Lung (tissue), 12 donors: ENCODE measurements around the gene GRID2. TPM values are rescaled to one million over a fixed set of nuclear protein-coding genes. Genes with fewer than 3 reads are reported as not detected.

Experiments
- ATAC-seq: fragments of 200-7000 bp; cut with Tn5 transposase; one replicate; pipeline ENCODE4 v1.9.1; 2020; ENCODE audit warnings: moderate number of reproducible peaks; ENCODE audit not compliant: insufficient read depth, low FRiP score
- DNase-seq, 3 donors: peaks; one replicate each; pipeline ENCODE4 v3.0.0-alpha.2; 2013 to 2017
- H3K27ac ChIP-seq, 2 donors: one replicate each; pipeline ENCODE4 v1.5.1; 2013; ENCODE audit warnings: mild to moderate bottlenecking in 2 of 2, moderate library complexity in 2 of 2, control low read depth in 1 of 2, inconsistent platforms in 1 of 2, low read depth in 1 of 2, low read length in 1 of 2
- H3K27me3 ChIP-seq, 3 donors: one replicate each; pipeline ENCODE4 v1.5.1; 2013; ENCODE audit warnings: low read length in 2 of 3; ENCODE audit not compliant: control insufficient read depth in 3 of 3, insufficient read depth in 3 of 3
- H3K36me3 ChIP-seq, 4 donors: one replicate each; pipeline ENCODE4 v1.5.1; 2013; ENCODE audit warnings: low read length in 4 of 4, mild to moderate bottlenecking in 1 of 4, moderate library complexity in 1 of 4; ENCODE audit not compliant: control insufficient read depth in 4 of 4, insufficient read depth in 4 of 4
- H3K4me1 ChIP-seq, 5 donors: one replicate each; pipeline ENCODE4 v1.5.1; 2013; ENCODE audit warnings: low read length in 5 of 5, mild to moderate bottlenecking in 2 of 5, moderate library complexity in 1 of 5; ENCODE audit not compliant: control insufficient read depth in 5 of 5, insufficient read depth in 5 of 5
- H3K4me3 ChIP-seq: one replicate; pipeline ENCODE4 v1.5.1; 2013; ENCODE audit warnings: mild to moderate bottlenecking, control low read depth, moderate library complexity
- H3K9ac ChIP-seq, 2 donors: one replicate each; pipeline ENCODE4 v1.5.1; 2013; ENCODE audit warnings: low read length in 2 of 2, control low read depth in 1 of 2; ENCODE audit not compliant: insufficient read depth in 1 of 2
- H3K9me3 ChIP-seq, 4 donors: one replicate each; pipeline ENCODE4 v1.5.1; 2013; ENCODE audit warnings: low read length in 3 of 4, mild to moderate bottlenecking in 1 of 4, moderate library complexity in 1 of 4; ENCODE audit not compliant: control insufficient read depth in 4 of 4, insufficient read depth in 3 of 4
- WGBS, 2 donors: extraction: QIAGEN DNeasy Blood & Tissue Kit; methylation state at CpG; one replicate each; pipeline ENCODE4 v1.1.7; 2013; 5-methylcytosine and 5-hydroxymethylcytosine counted together
- polyA plus RNA-seq, 2 donors: library from polyadenylated mRNA; stranded (reverse); fragments of 200-250 nt; gene quantifications; one replicate each; pipeline ENCODE4 v1.2.1, GENCODE V29; 2013
- total RNA-seq, 2 donors: library from RNA; depleted of rRNA in 1 of 2; stranded (reverse); fragments of >200 nt in 1 of 2; gene quantifications; one replicate each; pipeline ENCODE4 v1.2.1, GENCODE V29; 2014 to 2021
- TF ChIP-seq, protein P1 (sequence below): IDR thresholded peaks from 2 replicates; pipeline ENCODE4 v1.5.1; 2012; ENCODE audit warnings: mild to moderate bottlenecking; ENCODE audit errors: control extremely low read depth, extremely low read depth
- donor health status: control.
- donor health status: control.
- donor health status: Bipolar disorder and iron deficiency.
- donor health status: healthy.
- donor health status: DM: yes; HTN: yes; CAD: no.

Gene GRID2
- total and polyA plus RNA-seq, 4 donors = 0.09 to 1.3 TPM; not detected in 2

DNA sequence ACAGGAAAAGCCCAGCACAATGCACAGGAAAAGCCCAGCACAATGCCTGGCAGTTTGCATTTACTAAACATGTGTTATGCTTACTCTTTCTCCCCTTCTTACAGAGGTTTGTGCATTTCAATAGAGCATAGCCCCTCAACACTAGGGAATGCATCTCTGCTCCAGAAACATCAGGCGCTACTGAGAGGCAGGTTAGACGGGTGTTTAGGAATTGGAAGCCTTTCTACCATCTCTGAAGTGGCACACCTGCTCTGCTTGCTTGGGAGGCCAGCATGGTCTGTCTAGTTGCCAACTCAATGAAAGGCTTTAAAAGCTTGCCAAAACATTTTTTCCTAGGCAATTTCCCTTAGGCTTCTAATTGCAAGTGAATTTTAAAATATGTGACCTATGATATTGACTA, 55.7 kb downstream of the GRID2 start:
- no peak overlapping the region for H3K4me3 ChIP-seq
- ATAC-seq (no peak), DNase-seq (no peak)
- H3K27ac ChIP-seq = no peak overlapping the region
- H3K27me3 ChIP-seq = no peaks in the 10 kb centered on the region
- H3K9me3 ChIP-seq = no peaks in the 10 kb centered on the region
- peaks cover 0 to 9% (median 0%) of the 10 kb centered on the region in 5 donors for H3K4me1 ChIP-seq
- no peak overlapping the region for H3K9ac ChIP-seq
- TF ChIP-seq, protein P1, sequence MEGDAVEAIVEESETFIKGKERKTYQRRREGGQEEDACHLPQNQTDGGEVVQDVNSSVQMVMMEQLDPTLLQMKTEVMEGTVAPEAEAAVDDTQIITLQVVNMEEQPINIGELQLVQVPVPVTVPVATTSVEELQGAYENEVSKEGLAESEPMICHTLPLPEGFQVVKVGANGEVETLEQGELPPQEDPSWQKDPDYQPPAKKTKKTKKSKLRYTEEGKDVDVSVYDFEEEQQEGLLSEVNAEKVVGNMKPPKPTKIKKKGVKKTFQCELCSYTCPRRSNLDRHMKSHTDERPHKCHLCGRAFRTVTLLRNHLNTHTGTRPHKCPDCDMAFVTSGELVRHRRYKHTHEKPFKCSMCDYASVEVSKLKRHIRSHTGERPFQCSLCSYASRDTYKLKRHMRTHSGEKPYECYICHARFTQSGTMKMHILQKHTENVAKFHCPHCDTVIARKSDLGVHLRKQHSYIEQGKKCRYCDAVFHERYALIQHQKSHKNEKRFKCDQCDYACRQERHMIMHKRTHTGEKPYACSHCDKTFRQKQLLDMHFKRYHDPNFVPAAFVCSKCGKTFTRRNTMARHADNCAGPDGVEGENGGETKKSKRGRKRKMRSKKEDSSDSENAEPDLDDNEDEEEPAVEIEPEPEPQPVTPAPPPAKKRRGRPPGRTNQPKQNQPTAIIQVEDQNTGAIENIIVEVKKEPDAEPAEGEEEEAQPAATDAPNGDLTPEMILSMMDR = no peak
- 61 to 68% methylated on average over 2 of the region's 2 CpGs for WGBS, 2 donors
- no peaks in the 10 kb centered on the region for H3K36me3 ChIP-seq

DNA sequence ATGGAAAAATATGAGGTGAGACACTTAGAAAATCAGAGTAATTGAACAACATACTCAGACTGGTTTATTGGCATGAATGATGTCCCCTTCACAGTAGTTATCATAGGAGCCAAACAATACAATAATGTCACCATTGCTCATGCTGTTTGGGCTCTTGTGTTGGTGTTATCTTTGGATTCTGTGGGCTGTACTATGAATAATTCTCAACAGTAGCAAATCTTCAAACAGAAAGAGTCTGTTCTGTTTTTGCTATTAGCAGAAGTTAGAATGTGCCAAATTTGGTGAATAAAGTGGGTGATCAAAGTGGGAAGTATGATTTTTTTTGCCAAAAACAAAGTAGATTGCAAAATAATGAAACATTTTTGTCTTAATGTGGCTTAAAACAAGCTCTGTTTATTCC, 58.3 kb downstream of the GRID2 start:
- H3K9ac ChIP-seq = no peak overlapping the region
- peaks cover 0 to 9% (median 0%) of the 10 kb centered on the region in 5 donors for H3K4me1 ChIP-seq
- DNase-seq (peak in 2 of 3 donors; percentile 53 to 61), ATAC-seq (no peak)
- H3K4me3 ChIP-seq = no peak overlapping the region
- H3K27me3 ChIP-seq = no peaks in the 10 kb centered on the region
- no peak overlapping the region for H3K27ac ChIP-seq
- TF ChIP-seq, protein P1 = no peak
- no peaks in the 10 kb centered on the region for H3K36me3 ChIP-seq
- no peaks in the 10 kb centered on the region for H3K9me3 ChIP-seq

DNA sequence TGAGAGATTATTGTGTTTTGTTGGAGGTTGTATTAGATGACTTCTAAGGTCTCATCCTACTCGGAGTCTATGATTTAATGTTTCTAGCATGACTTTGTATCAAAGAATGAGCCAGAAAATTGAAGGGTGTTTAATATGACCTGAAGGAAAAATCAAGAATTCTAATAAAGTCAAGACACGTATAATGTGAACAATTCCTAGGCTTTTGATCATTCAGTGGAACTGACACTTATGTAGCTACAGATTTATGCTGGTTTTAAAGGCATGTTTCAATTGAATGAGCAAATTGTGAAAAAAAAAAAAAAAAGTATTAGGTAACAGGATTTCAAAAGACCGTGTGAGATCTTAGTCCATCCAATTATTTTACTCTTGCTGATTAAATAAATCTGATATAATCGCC, 64.9 kb downstream of the GRID2 start:
- TF ChIP-seq, protein P1 = no peak
- no peak for DNase-seq

DNA sequence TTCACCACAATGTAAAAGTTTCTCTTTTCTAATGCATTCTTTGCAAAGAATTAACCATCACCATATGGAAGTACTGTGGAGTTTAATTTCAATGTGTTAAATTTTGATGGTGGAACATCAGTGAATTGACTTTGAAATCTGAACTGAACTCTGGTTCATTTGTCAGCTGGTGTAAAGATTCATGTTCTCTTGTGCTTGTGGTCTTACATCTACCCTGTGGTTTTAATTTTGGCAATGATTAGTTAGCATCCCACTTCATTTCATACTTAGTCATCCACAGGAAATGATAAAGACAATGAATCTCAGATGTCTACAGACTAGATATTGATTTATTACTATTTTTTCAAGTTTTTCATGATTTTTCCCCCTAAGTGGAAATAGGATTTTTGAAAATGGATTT, 77.8 kb downstream of the GRID2 start:
- Histone ChIP-seq H3K27me3 (no peaks in the 10 kb centered on the region), H3K27ac (no peak overlapping the region), H3K36me3 (no peaks in the 10 kb centered on the region), H3K9me3 (peaks cover 0 to 3% (median 0%) of the 10 kb centered on the region in 4 donors), H3K4me3 (no peak overlapping the region), H3K4me1 (no peaks in the 10 kb centered on the region), H3K9ac (no peak overlapping the region)
- no peak for ATAC-seq
- no peak for DNase-seq
- TF ChIP-seq, protein P1 = no peak

More for the DNA sequence above, 64.9 kb downstream of the GRID2 start:
- Histone ChIP-seq H3K36me3 (no peaks in the 10 kb centered on the region), H3K27ac (no peak overlapping the region), H3K9me3 (no peaks in the 10 kb centered on the region), H3K4me1 (no peaks in the 10 kb centered on the region), H3K27me3 (no peaks in the 10 kb centered on the region), H3K4me3 (no peak overlapping the region), H3K9ac (no peak overlapping the region)
- 86 to 88% methylated on average over 4 of the region's 4 CpGs for WGBS, 2 donors
- no peak for ATAC-seq
